H1 (cell line): Measurements from ENCODE around the gene TCERG1. TPM values are rescaled to one million over a fixed set of nuclear protein-coding genes. Genes with fewer than 3 reads are reported as not detected.

ENCODE experiments used
- EP300 ChIP-seq, 2 experiments: IDR thresholded peaks; 1 replicate in 1 of 2; 2 replicates in 1 of 2; pipeline ENCODE4 v1.6.1; 2011 to 2012; ENCODE audit warnings: low read depth in 2 of 2, low read length in 2 of 2, mild to moderate bottlenecking in 2 of 2, borderline replicate concordance in 1 of 2, inconsistent platforms in 1 of 2, moderate library complexity in 1 of 2
- NRF1 ChIP-seq: IDR thresholded peaks from 2 replicates; pipeline ENCODE4 v1.6.1; 2011; ENCODE audit warnings: mild to moderate bottlenecking, low read depth, low read length, improper control_type of control experiment
- SP4 ChIP-seq: IDR thresholded peaks from 2 replicates; pipeline ENCODE4 v1.6.1; 2012; ENCODE audit warnings: low read length, inconsistent platforms
- TEAD4 ChIP-seq: IDR thresholded peaks from 2 replicates; pipeline ENCODE4 v1.6.1; 2012; ENCODE audit warnings: low read depth, low read length, inconsistent platforms, mixed read lengths
- YY1 ChIP-seq: IDR thresholded peaks from 2 replicates; pipeline ENCODE4 v1.6.1; 2011; ENCODE audit warnings: low read depth, mild to moderate bottlenecking, low read length
- polyA plus RNA-seq, 7 experiments: library from polyadenylated mRNA; depleted of rRNA in 3 of 7; stranded (reverse) in 5 of 7; unstranded in 2 of 7; fragments of >200 nt in 5 of 7; fragments of 200-250 nt in 2 of 7; gene quantifications; 1 replicate in 5 of 7; 2 replicates in 1 of 7; 4 replicates in 1 of 7; pipeline versions ENCODE4 v1.2.1 to v1.2.3, GENCODE V29; 2011 to 2013; ENCODE audit warnings: missing spikeins in 2 of 7, mixed read lengths in 2 of 7
- total RNA-seq: library from RNA; stranded (reverse); fragmentation: NEBNext Ultra II Directional; extraction: Animal tissue kit (Norgen Biotek cat#: 25700); gene quantifications from 2 replicates; pipeline ENCODE4 v1.2.1, GENCODE V29; 2021
- TF ChIP-seq, protein P1 (sequence below), 3 experiments: IDR thresholded peaks; 1 replicate in 2 of 3; 2 replicates in 1 of 3; pipeline versions ENCODE4 v1.5.1 to v1.6.1; 2011; ENCODE audit warnings: low read length in 3 of 3, mild to moderate bottlenecking in 3 of 3, inconsistent platforms in 2 of 3, low read depth in 1 of 3, moderate library complexity in 1 of 3; ENCODE audit not compliant: insufficient read depth in 1 of 3; ENCODE audit errors: control extremely low read depth in 1 of 3

TCERG1 gene
- total and polyA plus RNA-seq, 2 of the 8 experiments (the other 6 are each of a cell fraction or from before 2014, with no cell fraction given), result 105 to 122 TPM

DNA sequence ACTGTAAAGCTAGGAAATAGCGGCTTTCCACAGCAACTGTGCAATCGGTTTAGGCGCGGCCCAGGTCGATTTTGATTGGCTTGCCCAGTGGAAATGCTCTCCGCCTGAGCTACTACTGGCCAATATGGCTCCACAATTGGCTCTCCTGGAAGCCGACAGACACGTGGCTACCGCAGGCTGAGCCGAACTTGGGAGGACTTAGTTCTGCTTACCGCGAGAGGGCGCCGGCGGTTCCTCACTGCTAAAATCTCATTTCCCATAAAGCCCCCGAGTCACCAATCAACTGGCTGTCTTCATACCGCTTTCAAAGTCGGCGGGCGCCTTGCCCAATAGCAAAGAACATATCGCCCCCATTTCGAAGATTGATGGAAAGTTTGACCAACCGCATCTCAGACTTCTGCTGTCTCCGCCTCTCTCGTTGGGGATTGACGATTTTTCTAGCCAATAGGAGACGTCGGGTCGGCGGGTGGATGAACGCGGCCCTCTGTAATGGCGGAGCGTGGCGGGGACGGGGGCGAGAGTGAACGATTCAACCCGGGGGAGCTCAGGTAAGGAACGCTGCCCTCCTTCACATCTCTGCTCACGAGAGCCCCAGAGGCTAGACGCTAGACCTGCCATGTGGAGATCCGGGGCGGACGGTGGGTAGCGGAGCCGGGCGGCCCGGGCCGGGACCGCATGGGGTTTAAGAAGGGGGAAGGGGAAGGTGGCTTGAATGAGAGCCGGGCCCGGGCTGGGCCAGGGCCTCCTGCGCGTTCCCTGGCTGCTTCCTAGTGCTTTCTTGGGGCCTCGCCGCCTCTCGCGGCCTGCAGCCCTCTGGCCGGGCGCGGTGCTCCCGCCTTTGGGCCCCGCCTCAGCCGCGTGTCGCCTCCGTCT, at the start of gene TCERG1 (continued):
- peak; percentile 95 for TF ChIP-seq YY1
- no peak for TF ChIP-seq EP300 (IDR thresholded peaks at IDR 0.05; ENCODE audit: borderline replicate concordance in 1 of 2, low read depth in 2 of 2, low read length in 2 of 2)
- TF ChIP-seq, protein P1, sequence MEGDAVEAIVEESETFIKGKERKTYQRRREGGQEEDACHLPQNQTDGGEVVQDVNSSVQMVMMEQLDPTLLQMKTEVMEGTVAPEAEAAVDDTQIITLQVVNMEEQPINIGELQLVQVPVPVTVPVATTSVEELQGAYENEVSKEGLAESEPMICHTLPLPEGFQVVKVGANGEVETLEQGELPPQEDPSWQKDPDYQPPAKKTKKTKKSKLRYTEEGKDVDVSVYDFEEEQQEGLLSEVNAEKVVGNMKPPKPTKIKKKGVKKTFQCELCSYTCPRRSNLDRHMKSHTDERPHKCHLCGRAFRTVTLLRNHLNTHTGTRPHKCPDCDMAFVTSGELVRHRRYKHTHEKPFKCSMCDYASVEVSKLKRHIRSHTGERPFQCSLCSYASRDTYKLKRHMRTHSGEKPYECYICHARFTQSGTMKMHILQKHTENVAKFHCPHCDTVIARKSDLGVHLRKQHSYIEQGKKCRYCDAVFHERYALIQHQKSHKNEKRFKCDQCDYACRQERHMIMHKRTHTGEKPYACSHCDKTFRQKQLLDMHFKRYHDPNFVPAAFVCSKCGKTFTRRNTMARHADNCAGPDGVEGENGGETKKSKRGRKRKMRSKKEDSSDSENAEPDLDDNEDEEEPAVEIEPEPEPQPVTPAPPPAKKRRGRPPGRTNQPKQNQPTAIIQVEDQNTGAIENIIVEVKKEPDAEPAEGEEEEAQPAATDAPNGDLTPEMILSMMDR (IDR thresholded peaks at IDR 0.05; ENCODE audit: control extremely low read depth in 1 of 3, insufficient read depth in 1 of 3, low read depth in 1 of 3, low read length in 3 of 3), result peak in 2 of 3 experiments; percentile 58 to 63; a peak in 3 of 4 replicates
- TF ChIP-seq TEAD4, result no peak
- peak; percentile 85; the same call in 1 of the 2 replicates for TF ChIP-seq SP4
- no peak for TF ChIP-seq NRF1
